Neural progenitor cell (in vitro differentiated cells): ENCODE data around the gene KRTAP9-4.

Experiments
- EZH2 ChIP-seq: fragments of 200-600 bp; sonication (generic); IDR thresholded peaks from 2 replicates; pipeline ENCODE4 v1.6.1; 2017; ENCODE audit warnings: antibody characterized with exemption, mild to moderate bottlenecking, moderate library complexity
- TF ChIP-seq, protein P1 (sequence below): fragments of 200-600 bp; sonication (generic); IDR thresholded peaks from 2 replicates; pipeline ENCODE4 v1.5.1; 2017; ENCODE audit warnings: antibody characterized with exemption, mild to moderate bottlenecking

- TF ChIP-seq, protein P1, sequence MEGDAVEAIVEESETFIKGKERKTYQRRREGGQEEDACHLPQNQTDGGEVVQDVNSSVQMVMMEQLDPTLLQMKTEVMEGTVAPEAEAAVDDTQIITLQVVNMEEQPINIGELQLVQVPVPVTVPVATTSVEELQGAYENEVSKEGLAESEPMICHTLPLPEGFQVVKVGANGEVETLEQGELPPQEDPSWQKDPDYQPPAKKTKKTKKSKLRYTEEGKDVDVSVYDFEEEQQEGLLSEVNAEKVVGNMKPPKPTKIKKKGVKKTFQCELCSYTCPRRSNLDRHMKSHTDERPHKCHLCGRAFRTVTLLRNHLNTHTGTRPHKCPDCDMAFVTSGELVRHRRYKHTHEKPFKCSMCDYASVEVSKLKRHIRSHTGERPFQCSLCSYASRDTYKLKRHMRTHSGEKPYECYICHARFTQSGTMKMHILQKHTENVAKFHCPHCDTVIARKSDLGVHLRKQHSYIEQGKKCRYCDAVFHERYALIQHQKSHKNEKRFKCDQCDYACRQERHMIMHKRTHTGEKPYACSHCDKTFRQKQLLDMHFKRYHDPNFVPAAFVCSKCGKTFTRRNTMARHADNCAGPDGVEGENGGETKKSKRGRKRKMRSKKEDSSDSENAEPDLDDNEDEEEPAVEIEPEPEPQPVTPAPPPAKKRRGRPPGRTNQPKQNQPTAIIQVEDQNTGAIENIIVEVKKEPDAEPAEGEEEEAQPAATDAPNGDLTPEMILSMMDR: no peak
- no peak for TF ChIP-seq EZH2
These were observed 1.8 kb downstream of the KRTAP9-4 start for GRCh38 chr17:41251261-41251660.
